H1 (cell line): ENCODE data around the gene ZAP70.

Experiments
- HDAC2 ChIP-seq, 2 experiments: fragments of 300-600 bp in 1 of 2; sonication (generic) in 1 of 2; IDR thresholded peaks; 2 replicates each; pipeline ENCODE4 v1.6.1; 2011 to 2012; ENCODE audit warnings: low read depth in 2 of 2, low read length in 2 of 2, mild to moderate bottlenecking in 2 of 2, moderate library complexity in 2 of 2, borderline replicate concordance in 1 of 2, inconsistent platforms in 1 of 2
- TEAD4 ChIP-seq: IDR thresholded peaks from 2 replicates; pipeline ENCODE4 v1.6.1; 2012; ENCODE audit warnings: low read depth, low read length, inconsistent platforms, mixed read lengths
- TF ChIP-seq, protein P1 (sequence below): IDR thresholded peaks from 2 replicates; pipeline ENCODE4 v1.6.1; 2011; ENCODE audit warnings: low read length, improper control_type of control experiment

DNA sequence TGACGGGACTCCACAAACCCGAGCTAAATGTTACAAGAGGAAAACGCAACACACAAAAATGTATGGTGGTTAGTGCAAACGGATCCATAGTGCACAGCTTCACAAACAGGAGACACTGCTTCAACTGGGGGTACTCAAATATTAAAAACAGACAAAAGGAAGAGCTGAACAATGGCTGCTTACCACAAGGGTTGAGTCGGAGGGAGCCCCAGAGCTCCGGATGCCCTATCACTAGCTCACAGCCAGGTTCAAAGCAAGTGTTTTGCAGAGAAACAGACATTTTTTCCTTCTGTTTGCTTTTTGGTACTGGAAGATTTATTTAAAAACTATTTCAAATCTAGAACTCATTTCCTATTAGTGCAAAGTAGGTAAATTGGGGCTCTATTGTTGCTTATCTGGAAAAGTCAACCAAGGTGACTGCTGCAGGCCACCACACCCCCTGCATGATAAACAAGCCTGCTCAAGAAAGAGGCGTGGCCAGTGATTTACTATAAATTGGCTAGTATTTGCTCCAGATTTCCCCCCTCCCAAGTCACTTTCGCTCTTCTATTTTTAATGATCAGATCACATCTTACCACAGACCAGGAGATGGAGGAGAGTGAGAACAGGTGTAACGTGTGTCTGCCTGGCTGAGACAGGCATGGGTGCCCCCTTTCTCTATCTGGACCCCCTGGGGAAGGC lies 46.5 kb downstream of the ZAP70 start:
- no peak for TF ChIP-seq HDAC2 (IDR thresholded peaks at IDR 0.05; ENCODE audit: borderline replicate concordance in 1 of 2, low read depth in 2 of 2, low read length in 2 of 2)
- TF ChIP-seq, protein P1, sequence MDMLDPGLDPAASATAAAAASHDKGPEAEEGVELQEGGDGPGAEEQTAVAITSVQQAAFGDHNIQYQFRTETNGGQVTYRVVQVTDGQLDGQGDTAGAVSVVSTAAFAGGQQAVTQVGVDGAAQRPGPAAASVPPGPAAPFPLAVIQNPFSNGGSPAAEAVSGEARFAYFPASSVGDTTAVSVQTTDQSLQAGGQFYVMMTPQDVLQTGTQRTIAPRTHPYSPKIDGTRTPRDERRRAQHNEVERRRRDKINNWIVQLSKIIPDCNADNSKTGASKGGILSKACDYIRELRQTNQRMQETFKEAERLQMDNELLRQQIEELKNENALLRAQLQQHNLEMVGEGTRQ: no peak
- TF ChIP-seq TEAD4: no peak
